HepG2 (cell line): ENCODE data around the gene LITAF.

Experiments
- ARID2 ChIP-seq: sonication (generic); formaldehyde crosslinking; IDR thresholded peaks from 2 replicates; pipeline ENCODE4 v1.8.1; 2022; ENCODE audit warnings: mild to moderate bottlenecking, missing genetic modification reagents, borderline replicate concordance
- BHLHE40 ChIP-seq: IDR thresholded peaks from 2 replicates; pipeline ENCODE4 v1.6.1; 2011; ENCODE audit warnings: low read length, improper control_type of control experiment
- CBFB ChIP-seq: sonication (generic); formaldehyde crosslinking; IDR thresholded peaks from 2 replicates; pipeline ENCODE4 v1.4.0; 2020; ENCODE audit warnings: missing genetic modification reagents
- CTCF ChIP-seq: sonication (generic); formaldehyde crosslinking; IDR thresholded peaks from 2 replicates; pipeline ENCODE4 v1.5.0; 2020; ENCODE audit warnings: mild to moderate bottlenecking, missing genetic modification reagents, moderate library complexity
- MEF2D ChIP-seq: sonication (generic); formaldehyde crosslinking; IDR thresholded peaks from 2 replicates; pipeline ENCODE4 v1.5.1; 2020; ENCODE audit warnings: mild to moderate bottlenecking, missing genetic modification reagents
- MLX ChIP-seq: IDR thresholded peaks from 2 replicates; pipeline ENCODE4 v1.6.1; 2016
- POLR2AphosphoS5 ChIP-seq: IDR thresholded peaks from 2 replicates; pipeline ENCODE4 v1.6.1; 2012; ENCODE audit warnings: low read depth, low read length
- RNF2 ChIP-seq: fragments of 450-650 bp; conservative IDR thresholded peaks from 2 replicates; pipeline ENCODE4 v1.6.1; 2016; ENCODE audit warnings: low read depth
- UBTF ChIP-seq: sonication (generic); formaldehyde crosslinking; IDR thresholded peaks from 2 replicates; pipeline ENCODE4 v1.4.0; 2020; ENCODE audit warnings: mild to moderate bottlenecking, missing genetic modification reagents
- ZMYM4 ChIP-seq: sonication (generic); formaldehyde crosslinking; IDR thresholded peaks from 2 replicates; pipeline ENCODE4 v1.8.1; 2023; ENCODE audit warnings: mild to moderate bottlenecking, missing genetic modification reagents
- ZNF790 ChIP-seq: sonication (generic); formaldehyde crosslinking; IDR thresholded peaks from 2 replicates; pipeline ENCODE4 v1.8.0; 2022; ENCODE audit warnings: missing genetic modification reagents, mild to moderate bottlenecking, borderline replicate concordance
- TF ChIP-seq, protein P1 (sequence below): sonication (generic); formaldehyde crosslinking; IDR thresholded peaks from 2 replicates; pipeline ENCODE4 v1.4.0; 2020; ENCODE audit warnings: missing genetic modification reagents, mild to moderate bottlenecking, borderline replicate concordance
- TF ChIP-seq, protein P2 (sequence below): sonication (generic); formaldehyde crosslinking; IDR thresholded peaks from 2 replicates; pipeline ENCODE4 v1.5.0; 2020; ENCODE audit warnings: missing genetic modification reagents
- TF ChIP-seq, protein P3 (sequence below), 2 experiments: sonication (generic) in 1 of 2; formaldehyde crosslinking in 1 of 2; IDR thresholded peaks; 2 replicates each; pipeline versions ENCODE4 v1.4.0 to v1.6.1; 2018 to 2020; ENCODE audit warnings: missing genetic modification reagents in 2 of 2, borderline replicate concordance in 1 of 2, low read depth in 1 of 2, mild to moderate bottlenecking in 1 of 2, missing biosample characterization in 1 of 2

DNA sequence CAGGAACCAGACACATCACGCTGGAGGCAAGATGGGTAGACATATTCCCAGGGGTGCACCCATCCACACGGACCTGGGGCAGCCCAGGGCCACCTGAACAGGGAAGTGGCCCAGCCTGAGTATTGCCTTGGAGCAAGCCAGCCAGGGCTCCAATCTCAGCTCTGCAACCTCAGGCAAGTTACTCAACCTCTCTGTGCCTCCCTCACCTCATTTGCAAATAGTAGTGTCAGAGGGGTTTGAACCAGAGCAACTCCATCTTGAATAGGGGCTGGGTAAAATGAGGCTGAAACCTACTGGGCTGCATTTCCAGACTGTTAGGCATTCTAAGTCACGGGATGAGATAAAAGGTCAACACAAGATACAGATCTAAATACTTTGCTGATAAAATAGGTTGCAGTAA is 46.4 kb upstream of the LITAF start:
- TF ChIP-seq, protein P1, sequence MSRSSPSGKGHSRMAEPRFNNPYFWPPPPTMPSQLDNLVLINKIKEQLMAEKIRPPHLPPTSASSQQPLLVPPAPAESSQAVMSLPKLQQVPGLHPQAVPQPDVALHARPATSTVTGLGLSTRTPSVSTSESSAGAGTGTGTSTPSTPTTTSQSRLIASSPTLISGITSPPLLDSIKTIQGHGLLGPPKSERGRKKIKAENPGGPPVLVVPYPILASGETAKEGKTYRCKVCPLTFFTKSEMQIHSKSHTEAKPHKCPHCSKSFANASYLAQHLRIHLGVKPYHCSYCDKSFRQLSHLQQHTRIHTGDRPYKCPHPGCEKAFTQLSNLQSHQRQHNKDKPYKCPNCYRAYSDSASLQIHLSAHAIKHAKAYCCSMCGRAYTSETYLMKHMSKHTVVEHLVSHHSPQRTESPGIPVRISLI (CRISPR knock-in tag), result no peak
- no peak for TF ChIP-seq BHLHE40
- TF ChIP-seq ARID2 (CRISPR knock-in tag), result no peak
- no peak for TF ChIP-seq RNF2
- TF ChIP-seq, protein P2, sequence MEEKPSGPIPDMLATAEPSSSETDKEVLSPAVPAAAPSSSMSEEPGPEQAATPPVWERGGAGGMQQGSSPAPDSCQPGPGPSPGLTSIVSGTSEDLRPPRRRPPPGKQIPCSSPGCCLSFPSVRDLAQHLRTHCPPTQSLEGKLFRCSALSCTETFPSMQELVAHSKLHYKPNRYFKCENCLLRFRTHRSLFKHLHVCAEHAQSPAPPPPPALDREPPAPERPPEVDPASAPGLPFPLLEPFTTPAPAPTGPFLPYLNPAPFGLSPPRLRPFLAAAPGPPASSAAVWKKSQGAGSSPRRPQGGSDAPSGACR (CRISPR knock-in tag), result no peak
- no peak for TF ChIP-seq CBFB (CRISPR knock-in tag)
- no peak for TF ChIP-seq CTCF (CRISPR knock-in tag)
- TF ChIP-seq MEF2D (CRISPR knock-in tag), result no peak
- TF ChIP-seq MLX, result no peak
- TF ChIP-seq POLR2AphosphoS5, result no peak
- TF ChIP-seq ZMYM4 (CRISPR knock-in tag), result no peak
- no peak for TF ChIP-seq ZNF790 (CRISPR knock-in tag)
- TF ChIP-seq UBTF (CRISPR knock-in tag), result no peak
- TF ChIP-seq, protein P3, sequence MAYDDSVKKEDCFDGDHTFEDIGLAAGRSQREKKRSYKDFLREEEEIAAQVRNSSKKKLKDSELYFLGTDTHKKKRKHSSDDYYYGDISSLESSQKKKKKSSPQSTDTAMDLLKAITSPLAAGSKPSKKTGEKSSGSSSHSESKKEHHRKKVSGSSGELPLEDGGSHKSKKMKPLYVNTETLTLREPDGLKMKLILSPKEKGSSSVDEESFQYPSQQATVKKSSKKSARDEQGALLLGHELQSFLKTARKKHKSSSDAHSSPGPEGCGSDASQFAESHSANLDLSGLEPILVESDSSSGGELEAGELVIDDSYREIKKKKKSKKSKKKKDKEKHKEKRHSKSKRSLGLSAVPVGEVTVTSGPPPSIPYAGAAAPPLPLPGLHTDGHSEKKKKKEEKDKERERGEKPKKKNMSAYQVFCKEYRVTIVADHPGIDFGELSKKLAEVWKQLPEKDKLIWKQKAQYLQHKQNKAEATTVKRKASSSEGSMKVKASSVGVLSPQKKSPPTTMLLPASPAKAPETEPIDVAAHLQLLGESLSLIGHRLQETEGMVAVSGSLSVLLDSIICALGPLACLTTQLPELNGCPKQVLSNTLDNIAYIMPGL (CRISPR knock-in tag; IDR thresholded peaks at IDR 0.05; ENCODE audit: borderline replicate concordance in 1 of 2, low read depth in 1 of 2), result no peak
